ENCODE data around the gene SRSF2. TPM values are rescaled to one million over a fixed set of nuclear protein-coding genes. Genes with fewer than 3 reads are reported as not detected.
"Not testable (repeated sequence)": the region's sequence is repeated elsewhere in the genome, so short reads cannot be mapped to it uniquely, and the experiment has no call there.

Gene SRSF2
- total RNA-seq, 1 experiment from 2014 or later, result 328 TPM

DNA sequence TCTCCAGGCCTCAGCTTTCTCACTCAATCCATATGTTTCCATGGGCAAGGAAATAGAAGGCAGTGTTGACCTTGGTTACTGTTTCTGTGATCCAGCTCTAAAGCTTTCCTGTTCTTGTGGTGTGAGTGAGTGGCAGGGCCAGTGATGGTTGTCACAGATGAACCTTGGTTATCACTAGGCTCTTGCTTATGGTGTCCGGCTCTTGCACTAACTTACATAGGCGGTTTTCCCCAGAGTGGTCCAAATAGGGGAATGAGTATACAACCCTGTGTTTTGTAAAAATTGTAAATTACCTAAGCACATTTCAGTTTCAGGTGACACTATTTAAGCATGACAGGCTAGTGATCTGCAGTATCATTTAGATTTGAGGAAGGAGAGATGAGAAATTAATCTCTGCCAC, 7.6 kb upstream of the SRSF2 start:
- H3K36me3 ChIP-seq (ENCODE audit: insufficient read depth, low read length), result peaks cover 20% of the 10 kb centered on the region
- no peaks in the 10 kb centered on the region for H3K27me3 ChIP-seq (ENCODE audit: low read length)
- no peak overlapping the region for H3K9ac ChIP-seq (ENCODE audit: low read length)
- no peak overlapping the region for H3K4me3 ChIP-seq (ENCODE audit: low read length)
- no peak overlapping the region for H3K27ac ChIP-seq (ENCODE audit: low read length)
- no peaks in the 10 kb centered on the region for H3K9me2 ChIP-seq (replicated peaks; ENCODE audit: insufficient read depth, low read length)
- H3K9me3 ChIP-seq (ENCODE audit: low read length), result no peaks in the 10 kb centered on the region
- no peaks in the 10 kb centered on the region for H4K20me1 ChIP-seq (ENCODE audit: insufficient read depth, low read depth, low read length)
- no peaks in the 10 kb centered on the region for H3K79me2 ChIP-seq (ENCODE audit: low read length)
- H3K4me1 ChIP-seq (ENCODE audit: low read length), result peaks cover 4% of the 10 kb centered on the region; the same call in 1 of the 2 replicates
- H2AFZ ChIP-seq (ENCODE audit: low read length), result no peak overlapping the region
- DNase-seq, result no peak
- H3K4me2 ChIP-seq (ENCODE audit: low read depth, low read length, poor library complexity, severe bottlenecking), result no peak overlapping the region

DNA sequence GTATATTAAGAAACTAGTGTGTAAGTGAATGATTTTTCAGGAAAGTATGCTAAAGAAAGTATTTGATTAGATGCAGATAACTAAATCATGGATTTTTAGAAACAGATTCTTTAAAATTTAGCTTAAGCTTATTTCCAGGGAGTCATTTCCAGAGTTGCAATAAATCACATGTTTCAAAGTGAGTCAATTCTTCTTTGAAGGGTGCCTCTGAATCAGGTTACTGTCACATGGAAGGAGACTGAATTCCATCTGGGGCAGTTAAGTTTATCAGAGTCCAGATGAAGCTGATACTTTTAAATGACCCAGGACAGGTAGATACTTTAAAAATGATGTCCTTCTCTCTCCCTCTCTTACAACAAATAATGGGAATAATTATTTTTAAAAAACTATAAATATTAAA, 5.8 kb upstream of the SRSF2 start:
- Histone ChIP-seq H4K20me1 (ENCODE audit: insufficient read depth, low read depth, low read length) (no peaks in the 10 kb centered on the region), H3K79me2 (ENCODE audit: low read length) (peaks cover 14% of the 10 kb centered on the region), H3K9me3 (ENCODE audit: low read length) (no peaks in the 10 kb centered on the region), H3K27me3 (ENCODE audit: low read length) (no peaks in the 10 kb centered on the region), H2AFZ (ENCODE audit: low read length) (no peak overlapping the region), H3K4me1 (ENCODE audit: low read length) (peaks cover 15% of the 10 kb centered on the region), H3K27ac (ENCODE audit: low read length) (no peak overlapping the region), H3K4me2 (ENCODE audit: low read depth, low read length, poor library complexity, severe bottlenecking) (no peak overlapping the region), H3K9me2 (replicated peaks; ENCODE audit: insufficient read depth, low read length) (no peaks in the 10 kb centered on the region), H3K36me3 (ENCODE audit: insufficient read depth, low read length) (peaks cover 18% of the 10 kb centered on the region), H3K9ac (ENCODE audit: low read length) (no peak overlapping the region), H3K4me3 (ENCODE audit: low read length) (no peak overlapping the region)
- peak; percentile 32 for DNase-seq

DNA sequence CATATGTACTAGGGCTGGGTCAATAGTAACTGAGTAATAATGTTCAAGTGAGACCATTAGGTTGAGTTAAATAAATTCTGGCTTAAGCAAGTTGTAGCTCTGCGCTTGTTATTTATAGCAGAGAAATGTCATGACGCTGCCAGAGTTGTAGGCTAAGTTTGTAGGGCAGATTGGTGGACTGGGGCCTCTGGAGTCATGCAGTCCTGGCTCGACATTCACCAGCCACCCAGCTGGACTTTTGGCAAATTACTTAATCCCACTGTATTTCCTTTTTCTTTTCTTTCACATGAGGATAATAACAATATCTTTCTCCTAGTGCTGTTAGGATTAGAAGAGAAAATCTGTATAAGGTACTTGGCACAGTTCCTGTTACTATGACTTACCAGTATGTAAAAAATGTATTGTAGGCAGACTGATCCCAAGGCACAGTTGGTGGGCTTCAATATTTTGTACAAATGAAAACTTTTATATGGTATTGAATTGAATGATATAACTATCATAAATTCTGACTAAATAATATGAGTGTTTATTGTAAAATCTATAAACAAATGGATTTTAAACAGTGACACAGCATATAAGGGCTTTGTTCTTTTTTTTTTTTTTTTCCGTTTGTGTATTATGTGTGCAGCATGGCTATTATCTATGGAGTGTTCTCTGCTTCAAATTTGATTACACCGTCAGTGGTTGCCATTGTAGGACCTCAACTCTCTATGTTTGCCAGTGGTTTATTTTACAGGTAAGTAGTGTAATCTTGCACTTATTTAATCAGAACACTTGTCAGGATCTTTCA, 3.4 kb upstream of the SRSF2 start:
- Histone ChIP-seq H3K4me1 (ENCODE audit: low read length) (peaks cover 18% of the 10 kb centered on the region), H3K36me3 (ENCODE audit: insufficient read depth, low read length) (peaks cover 25% of the 10 kb centered on the region), H3K9me3 (ENCODE audit: low read length) (no peaks in the 10 kb centered on the region), H3K9ac (ENCODE audit: low read length) (no peak overlapping the region), H3K27ac (ENCODE audit: low read length) (no peak overlapping the region), H2AFZ (ENCODE audit: low read length) (no peak overlapping the region), H3K4me2 (ENCODE audit: low read depth, low read length, poor library complexity, severe bottlenecking) (no peak overlapping the region), H3K9me2 (replicated peaks; ENCODE audit: insufficient read depth, low read length) (no peaks in the 10 kb centered on the region), H3K4me3 (ENCODE audit: low read length) (no peak overlapping the region), H3K79me2 (ENCODE audit: low read length) (peaks cover 30% of the 10 kb centered on the region), H4K20me1 (ENCODE audit: insufficient read depth, low read depth, low read length) (peaks cover 9% of the 10 kb centered on the region), H3K27me3 (ENCODE audit: low read length) (no peaks in the 10 kb centered on the region)
- DNase-seq, result peak; percentile 36

DNA sequence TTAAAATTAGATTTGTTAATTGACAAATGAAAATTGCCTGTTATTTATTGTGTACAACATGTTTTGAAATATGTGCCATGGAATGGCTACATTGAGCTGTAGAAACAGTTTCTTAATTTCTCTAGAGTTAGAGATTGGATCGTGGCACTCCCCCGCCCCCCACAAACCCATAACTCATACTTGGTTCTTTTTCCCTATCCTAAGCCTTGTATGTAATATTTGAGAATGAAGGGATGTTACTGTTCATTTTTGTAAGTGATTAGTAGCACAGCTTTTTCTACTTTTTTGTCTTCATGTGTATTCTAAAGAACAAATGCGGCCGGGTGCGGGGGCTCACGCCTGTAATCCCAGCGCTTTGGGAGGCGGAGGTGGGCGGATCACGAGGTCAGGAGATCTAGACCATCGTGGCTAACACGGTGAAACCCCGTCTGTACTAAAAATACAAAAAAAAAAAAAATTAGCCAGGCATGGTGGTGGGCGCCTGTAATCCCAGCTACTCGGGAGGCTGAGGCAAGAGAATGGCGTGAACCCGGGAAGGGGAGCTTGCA, 2.5 kb upstream of the SRSF2 start:
- Histone ChIP-seq H4K20me1 (ENCODE audit: insufficient read depth, low read depth, low read length) (peaks cover 11% of the 10 kb centered on the region), H3K79me2 (ENCODE audit: low read length) (peaks cover 39% of the 10 kb centered on the region), H3K4me2 (ENCODE audit: low read depth, low read length, poor library complexity, severe bottlenecking) (peak overlapping the region; percentile 94), H3K9ac (ENCODE audit: low read length) (peak overlapping the region; percentile 87; the same call in 1 of the 2 replicates), H3K4me3 (ENCODE audit: low read length) (0 out of 2 replicates have a peak overlapping the region, but pooled peaks have one; percentile 87), H3K4me1 (ENCODE audit: low read length) (peaks cover 27% of the 10 kb centered on the region), H3K36me3 (ENCODE audit: insufficient read depth, low read length) (peaks cover 25% of the 10 kb centered on the region)
- H3K9me2 ChIP-seq (replicated peaks; ENCODE audit: insufficient read depth, low read length); H3K27ac ChIP-seq (ENCODE audit: low read length); H3K27me3 ChIP-seq (ENCODE audit: low read length); H2AFZ ChIP-seq (ENCODE audit: low read length); H3K9me3 ChIP-seq (ENCODE audit: low read length): not testable (repeated sequence)
- peak; percentile 30 for DNase-seq

DNA sequence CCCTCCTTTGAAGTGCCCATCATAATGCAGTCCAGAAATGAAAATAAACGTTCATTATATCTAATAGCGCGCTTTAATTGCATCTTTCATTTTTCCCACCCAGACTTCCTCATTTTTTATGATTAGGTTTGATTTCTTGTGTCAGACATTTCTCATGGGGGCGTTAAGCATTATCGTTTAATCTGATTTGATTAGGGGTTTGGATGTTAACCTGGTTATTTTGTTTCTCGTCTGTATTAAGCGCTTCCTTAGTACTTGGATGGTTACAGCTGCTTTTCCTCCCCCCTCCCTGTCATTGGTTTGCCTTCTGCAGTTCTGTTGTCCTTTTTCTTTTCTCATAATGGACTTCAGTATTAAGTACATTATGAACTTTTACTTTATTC, 1.3 kb upstream of the SRSF2 start:
- Histone ChIP-seq H3K9ac (ENCODE audit: low read length) (peak overlapping the region; percentile 87), H3K27ac (ENCODE audit: low read length) (peak overlapping the region; percentile 81), H4K20me1 (ENCODE audit: insufficient read depth, low read depth, low read length) (peaks cover 17% of the 10 kb centered on the region), H3K79me2 (ENCODE audit: low read length) (peaks cover 39% of the 10 kb centered on the region), H3K4me3 (ENCODE audit: low read length) (peak overlapping the region; percentile 87), H3K4me1 (ENCODE audit: low read length) (peaks cover 39% of the 10 kb centered on the region), H3K9me3 (ENCODE audit: low read length) (no peaks in the 10 kb centered on the region), H2AFZ (ENCODE audit: low read length) (peak overlapping the region; percentile 70; the same call in 1 of the 2 replicates), H3K9me2 (replicated peaks; ENCODE audit: insufficient read depth, low read length) (no peaks in the 10 kb centered on the region), H3K4me2 (ENCODE audit: low read depth, low read length, poor library complexity, severe bottlenecking) (peak overlapping the region; percentile 94), H3K36me3 (ENCODE audit: insufficient read depth, low read length) (peaks cover 34% of the 10 kb centered on the region), H3K27me3 (ENCODE audit: low read length) (no peaks in the 10 kb centered on the region)
- peak; percentile 52 for DNase-seq

DNA sequence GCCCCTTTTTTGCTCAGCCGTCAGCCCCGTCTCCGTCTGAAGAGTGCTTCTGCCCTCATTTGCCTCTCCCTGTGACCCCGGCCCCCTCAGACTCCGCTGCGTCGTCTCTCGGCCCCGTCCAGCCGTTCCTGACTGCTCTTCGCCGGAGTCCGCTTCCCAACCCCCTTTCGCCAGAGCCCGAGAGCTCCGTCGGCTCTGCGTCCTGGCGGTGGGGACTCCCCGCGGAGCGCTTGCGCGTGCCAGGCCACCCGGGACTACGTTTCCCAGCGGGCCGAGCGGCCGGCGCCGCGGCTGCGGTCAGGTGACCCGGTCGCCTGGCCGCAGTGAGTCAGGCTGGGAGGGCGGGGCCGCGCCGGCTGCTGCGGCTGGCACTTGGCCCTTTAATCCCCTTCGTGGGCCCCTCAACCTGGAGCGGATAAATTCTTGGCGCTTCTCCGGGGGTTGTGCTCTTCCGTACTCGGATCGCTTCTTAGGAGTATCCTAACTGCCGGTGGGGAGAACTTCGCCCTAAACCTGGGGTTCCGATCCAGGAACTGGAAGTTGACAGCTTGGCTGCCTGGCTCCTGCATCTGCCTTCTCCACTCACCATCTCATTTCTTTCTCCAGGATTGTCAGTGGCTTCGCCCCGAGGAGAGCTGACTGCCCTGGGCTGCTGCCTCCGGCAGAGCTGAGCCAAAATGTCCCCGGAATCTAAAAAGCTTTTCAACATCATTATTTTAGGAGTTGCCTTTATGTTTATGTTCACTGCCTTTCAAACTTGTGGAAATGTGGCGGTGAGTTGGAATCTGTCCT, 741 bp upstream of the SRSF2 start, which contains the start of gene MFSD11:
MFSD11 (plus strand) TSS at position 444 of the 792 bp plus-strand sequence; CDS start at position 678, 234 bp downstream.
- Histone ChIP-seq H3K4me1 (ENCODE audit: low read length) (peaks cover 45% of the 10 kb centered on the region), H3K27me3 (ENCODE audit: low read length) (no peaks in the 10 kb centered on the region), H3K36me3 (ENCODE audit: insufficient read depth, low read length) (peaks cover 39% of the 10 kb centered on the region), H4K20me1 (ENCODE audit: insufficient read depth, low read depth, low read length) (peaks cover 23% of the 10 kb centered on the region), H3K9me2 (replicated peaks; ENCODE audit: insufficient read depth, low read length) (no peaks in the 10 kb centered on the region), H3K27ac (ENCODE audit: low read length) (peak within 1 kb of the TSS; percentile 91), H3K79me2 (ENCODE audit: low read length) (peaks cover 39% of the 10 kb centered on the region), H3K9ac (ENCODE audit: low read length) (peak within 1 kb of the TSS; percentile 98), H2AFZ (ENCODE audit: low read length) (peak within 1 kb of the TSS; percentile 70), H3K4me3 (ENCODE audit: low read length) (peak within 1 kb of the TSS; percentile 94), H3K9me3 (ENCODE audit: low read length) (no peaks in the 10 kb centered on the region), H3K4me2 (ENCODE audit: low read depth, low read length, poor library complexity, severe bottlenecking) (peak within 1 kb of the TSS; percentile 94)
- DNase-seq, result peak; percentile 96

DNA sequence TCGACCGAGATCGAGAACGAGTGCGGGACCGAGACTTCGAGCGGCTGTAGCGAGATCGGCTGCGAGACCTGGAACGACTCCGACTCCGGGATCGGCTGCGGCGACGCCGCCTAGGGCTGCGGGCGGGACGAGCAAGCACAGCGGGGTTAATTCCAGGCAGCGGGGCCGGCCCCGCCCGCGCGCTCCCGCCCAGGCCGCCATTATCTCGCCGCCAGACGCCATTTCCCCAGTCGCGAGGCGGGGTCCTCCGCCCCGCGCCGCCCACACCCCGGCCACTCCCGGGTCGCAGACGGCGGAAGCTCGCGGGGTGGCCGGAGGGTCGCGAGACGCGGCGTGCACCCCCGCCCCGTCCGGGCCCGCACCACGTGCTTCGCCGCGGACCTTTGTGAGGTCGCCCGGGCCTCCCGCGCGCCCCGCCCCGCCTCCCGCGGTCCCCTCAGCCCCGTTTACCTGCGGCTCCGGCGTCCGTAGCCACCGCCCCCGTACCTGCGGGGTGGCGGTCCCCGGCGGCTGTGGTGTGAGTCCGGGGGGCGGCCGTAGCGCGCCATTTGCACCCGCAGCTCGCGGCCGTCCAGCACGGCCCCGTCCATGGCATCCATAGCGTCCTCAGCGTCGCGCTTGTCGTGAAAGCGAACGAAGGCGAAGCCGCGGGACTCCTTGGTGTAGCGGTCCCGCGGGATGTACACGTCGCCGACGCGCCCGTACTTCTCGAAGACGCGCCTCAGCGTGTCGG, 616 bp downstream of the SRSF2 start:
- peak overlapping the region; percentile 87 for H3K4me2 ChIP-seq (ENCODE audit: low read depth, low read length, poor library complexity, severe bottlenecking)
- no peak overlapping the region for H2AFZ ChIP-seq (ENCODE audit: low read length)
- H3K9me2 ChIP-seq (replicated peaks; ENCODE audit: insufficient read depth, low read length), result no peaks in the 10 kb centered on the region
- peaks cover 53% of the 10 kb centered on the region for H3K4me1 ChIP-seq (ENCODE audit: low read length)
- H3K9me3 ChIP-seq (ENCODE audit: low read length), result no peaks in the 10 kb centered on the region
- H3K9ac ChIP-seq (ENCODE audit: low read length), result peak overlapping the region; percentile 98
- H4K20me1 ChIP-seq (ENCODE audit: insufficient read depth, low read depth, low read length), result peaks cover 26% of the 10 kb centered on the region
- H3K36me3 ChIP-seq (ENCODE audit: insufficient read depth, low read length), result peaks cover 43% of the 10 kb centered on the region
- H3K27ac ChIP-seq (ENCODE audit: low read length), result peak overlapping the region; percentile 91
- H3K27me3 ChIP-seq (ENCODE audit: low read length), result no peaks in the 10 kb centered on the region
- peak; percentile 76 for DNase-seq
- peaks cover 39% of the 10 kb centered on the region for H3K79me2 ChIP-seq (ENCODE audit: low read length)
- H3K4me3 ChIP-seq (ENCODE audit: low read length), result peak overlapping the region; percentile 94

Measured in Karpas-422 (cell line).